Measurements from ENCODE around the gene BCL6B.
"Not testable (repeated sequence)": the region's sequence is repeated elsewhere in the genome, so short reads cannot be mapped to it uniquely, and the experiment has no call there.

BCL6B gene

DNA sequence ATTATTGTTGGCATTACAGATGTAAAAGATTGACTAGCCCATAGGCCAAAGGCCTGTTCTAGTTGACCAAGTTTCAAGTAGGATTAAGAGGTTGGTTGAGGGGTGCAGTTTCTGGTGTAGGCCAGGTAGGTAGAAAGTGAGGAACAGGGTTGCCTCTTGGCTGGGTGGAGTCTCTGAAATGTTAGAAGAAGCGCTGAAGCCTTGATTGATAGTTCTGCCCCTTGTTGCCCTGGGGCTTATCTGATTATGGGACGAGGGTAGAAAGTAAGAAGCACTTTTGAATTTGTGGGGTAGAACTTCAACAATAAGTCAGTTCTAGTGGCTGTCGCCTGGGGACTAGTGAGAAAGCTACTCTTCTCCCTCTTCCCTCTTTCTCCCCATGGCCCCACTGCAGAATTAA lies 6.2 kb downstream of the BCL6B start:
- DNase-seq (ENCODE audit: low read depth) = no peak

DNA sequence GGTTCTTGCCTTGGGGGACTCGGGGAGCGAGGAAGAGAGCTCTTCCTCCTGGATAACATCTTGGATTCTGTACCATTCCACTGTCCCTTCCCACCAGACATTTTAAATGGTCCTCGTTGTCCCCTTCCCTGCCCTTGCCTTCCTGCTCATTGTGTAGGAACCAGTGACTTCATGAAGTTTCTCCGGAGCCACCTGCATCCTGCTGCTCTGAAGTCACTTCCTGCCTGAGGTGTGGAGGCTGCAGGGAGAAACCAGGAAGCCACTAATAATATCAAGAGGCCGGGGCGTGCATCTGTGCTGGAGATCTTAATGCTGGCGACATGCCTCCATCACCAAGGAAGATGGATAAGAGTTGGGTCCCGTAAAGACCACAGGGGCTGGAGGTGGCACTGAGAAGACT lies 6.8 kb downstream of the BCL6B start:
- DNase-seq (ENCODE audit: low read depth) = no peak

DNA sequence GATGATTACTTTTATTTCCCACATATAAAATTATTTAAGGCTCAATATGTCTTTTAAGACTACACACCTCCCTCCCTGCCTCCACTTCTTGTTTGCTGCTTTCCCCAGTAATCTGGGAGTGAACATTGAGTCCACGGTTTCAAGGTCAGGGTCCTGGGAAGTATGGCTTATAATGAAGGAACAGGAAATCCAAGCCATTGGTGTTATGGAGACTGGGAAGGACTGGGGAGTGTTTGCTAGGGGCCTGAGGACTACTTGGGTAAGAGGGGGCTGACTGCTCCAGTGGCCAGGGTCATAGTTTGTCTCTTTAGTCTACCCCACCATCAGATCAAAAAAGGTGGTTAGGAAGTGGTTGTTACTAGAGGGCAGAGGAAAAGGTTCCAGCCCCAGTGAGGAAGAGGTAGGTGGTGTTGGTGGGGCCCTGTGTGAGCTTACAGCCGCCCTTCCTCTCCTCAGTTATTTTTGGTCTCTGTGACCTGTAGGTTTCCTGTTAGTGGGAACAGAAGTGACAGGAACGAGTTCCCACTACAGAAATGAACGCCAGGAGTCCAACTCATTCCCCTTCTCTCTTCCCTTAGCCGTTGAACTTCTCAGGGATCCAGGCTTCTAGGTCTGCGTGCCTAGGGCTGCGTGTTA lies 12.2 kb downstream of the BCL6B start:
- DNase-seq (ENCODE audit: low read depth) = no peak

DNA sequence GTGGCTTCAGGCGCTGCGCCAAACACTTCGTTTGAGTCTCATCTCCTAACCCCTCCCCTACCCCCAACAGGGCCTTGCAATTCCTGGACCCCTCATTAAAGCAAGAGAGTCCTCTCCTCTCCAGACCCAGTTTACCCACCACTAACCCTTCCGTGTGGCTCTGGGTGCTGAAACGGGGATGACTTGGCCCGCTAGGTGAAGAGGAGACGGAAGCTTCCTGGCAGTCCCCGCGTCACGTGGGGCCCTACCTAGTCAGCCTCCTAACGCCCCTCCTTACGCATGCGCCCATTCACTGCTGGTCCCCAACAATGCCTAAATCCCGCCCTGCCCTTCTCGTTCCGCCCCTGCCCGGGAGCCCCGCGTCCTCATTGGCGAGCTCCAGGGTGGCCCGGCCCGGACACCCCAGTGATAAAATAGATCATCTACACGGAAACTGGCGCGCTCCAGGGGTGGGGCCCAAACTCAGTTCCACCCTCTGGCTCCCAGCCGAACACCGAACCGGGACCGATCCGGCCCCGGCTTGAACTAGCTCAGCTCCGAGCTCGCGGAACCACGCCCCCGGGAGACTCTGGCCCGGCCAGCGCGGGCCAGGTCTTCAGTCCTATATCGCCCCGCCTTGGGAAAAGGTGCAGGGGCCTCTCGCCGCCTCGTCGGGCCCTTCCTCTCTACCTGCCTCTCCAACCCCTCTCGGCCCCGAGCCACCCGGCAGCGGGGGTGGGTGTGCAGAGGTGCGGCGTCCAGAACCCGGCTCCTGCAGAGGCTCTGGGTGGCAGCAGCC lies 12.9 kb downstream of the BCL6B start, which contains the start of gene SLC16A13:
Gene SLC16A13 (plus strand): TSS at position 425 of the 778 bp plus-strand sequence. CDS start 368 bp downstream, outside the sequence.
- DNase-seq (ENCODE audit: low read depth) = peak; percentile 96

DNA sequence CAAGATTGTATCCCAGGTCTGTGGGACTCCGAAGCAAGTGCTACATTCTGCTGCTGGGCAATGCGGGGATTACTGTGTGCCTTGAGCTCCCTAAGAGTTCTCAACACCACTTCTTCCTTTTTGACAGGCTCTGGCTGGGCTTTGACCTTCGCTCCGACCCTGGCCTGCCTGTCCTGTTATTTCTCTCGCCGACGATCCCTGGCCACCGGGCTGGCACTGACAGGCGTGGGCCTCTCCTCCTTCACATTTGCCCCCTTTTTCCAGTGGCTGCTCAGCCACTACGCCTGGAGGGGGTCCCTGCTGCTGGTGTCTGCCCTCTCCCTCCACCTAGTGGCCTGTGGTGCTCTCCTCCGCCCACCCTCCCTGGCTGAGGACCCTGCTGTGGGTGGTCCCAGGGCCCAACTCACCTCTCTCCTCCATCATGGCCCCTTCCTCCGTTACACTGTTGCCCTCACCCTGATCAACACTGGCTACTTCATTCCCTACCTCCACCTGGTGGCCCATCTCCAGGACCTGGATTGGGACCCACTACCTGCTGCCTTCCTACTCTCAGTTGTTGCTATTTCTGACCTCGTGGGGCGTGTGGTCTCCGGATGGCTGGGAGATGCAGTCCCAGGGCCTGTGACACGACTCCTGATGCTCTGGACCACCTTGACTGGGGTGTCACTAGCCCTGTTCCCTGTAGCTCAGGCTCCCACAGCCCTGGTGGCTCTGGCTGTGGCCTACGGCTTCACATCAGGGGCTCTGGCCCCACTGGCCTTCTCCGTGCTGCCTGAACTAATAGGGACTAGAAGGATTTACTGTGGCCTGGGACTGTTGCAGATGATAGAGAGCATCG lies 15.4 kb downstream of the BCL6B start:
- DNase-seq (ENCODE audit: low read depth) = no peak

DNA sequence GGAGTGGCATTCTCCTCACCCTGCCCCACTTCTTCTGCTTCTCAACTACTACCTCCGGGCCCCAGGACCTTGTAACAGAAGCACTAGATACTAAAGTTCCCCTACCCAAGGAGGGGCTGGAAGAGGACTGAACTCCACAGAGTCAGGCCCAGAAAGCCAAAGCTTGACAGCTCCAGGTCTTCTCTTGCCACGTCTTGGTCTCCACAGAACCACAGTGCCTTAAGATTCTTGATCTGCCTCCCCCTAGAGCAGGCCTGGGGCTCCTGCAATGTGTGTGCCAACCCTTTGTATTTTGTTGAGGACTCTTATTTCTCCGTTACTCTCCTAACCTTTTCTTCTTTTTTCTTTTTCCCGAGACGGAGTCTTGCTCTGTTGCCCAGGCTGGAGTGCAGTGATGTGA lies 17.0 kb downstream of the BCL6B start:
- no peak for DNase-seq (ENCODE audit: low read depth)

DNA sequence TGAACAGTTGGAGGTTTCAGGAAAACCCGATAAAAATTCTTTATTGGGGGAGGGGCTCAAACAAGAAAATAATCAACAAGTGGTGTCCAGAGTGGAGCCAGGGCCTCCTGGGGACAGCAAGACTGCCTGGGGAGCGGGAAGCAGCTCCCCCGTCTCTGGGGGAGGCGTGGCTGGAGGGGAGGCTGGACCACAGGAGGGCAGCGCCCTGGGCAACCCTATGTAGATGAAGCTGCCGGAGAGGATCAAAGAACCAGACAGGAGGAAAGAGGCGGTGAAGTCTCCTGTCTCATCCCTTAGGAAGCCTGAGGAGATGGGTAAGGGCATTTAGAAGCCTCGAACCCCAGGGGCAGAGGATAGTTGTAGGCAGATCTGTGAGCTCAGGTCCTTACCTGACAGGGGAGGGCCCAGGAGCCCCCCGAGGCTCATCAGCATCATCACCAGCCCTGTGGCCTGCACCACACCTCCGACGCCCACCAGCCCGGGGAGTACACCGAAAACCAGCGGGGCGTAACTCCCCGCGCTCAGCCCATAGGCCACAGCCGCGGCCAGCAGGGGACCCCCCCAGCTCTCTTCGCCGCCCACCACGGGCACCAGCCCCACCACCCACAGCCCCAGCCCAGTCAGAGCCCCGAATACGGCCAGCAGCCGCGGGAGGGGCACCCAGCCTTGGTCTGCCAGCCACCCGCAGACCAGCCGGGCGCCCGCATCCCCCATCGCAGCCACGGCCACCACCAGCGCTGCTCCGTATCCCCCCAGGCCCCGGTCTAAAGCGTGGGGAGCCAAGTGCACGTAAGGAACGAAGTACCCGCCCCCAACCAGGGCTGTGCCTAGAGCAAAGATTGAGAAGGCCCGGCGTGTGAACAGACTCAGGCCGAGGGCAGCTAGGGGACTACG lies 19.0 kb downstream of the BCL6B start:
- DNase-seq (ENCODE audit: low read depth) = no peak

DNA sequence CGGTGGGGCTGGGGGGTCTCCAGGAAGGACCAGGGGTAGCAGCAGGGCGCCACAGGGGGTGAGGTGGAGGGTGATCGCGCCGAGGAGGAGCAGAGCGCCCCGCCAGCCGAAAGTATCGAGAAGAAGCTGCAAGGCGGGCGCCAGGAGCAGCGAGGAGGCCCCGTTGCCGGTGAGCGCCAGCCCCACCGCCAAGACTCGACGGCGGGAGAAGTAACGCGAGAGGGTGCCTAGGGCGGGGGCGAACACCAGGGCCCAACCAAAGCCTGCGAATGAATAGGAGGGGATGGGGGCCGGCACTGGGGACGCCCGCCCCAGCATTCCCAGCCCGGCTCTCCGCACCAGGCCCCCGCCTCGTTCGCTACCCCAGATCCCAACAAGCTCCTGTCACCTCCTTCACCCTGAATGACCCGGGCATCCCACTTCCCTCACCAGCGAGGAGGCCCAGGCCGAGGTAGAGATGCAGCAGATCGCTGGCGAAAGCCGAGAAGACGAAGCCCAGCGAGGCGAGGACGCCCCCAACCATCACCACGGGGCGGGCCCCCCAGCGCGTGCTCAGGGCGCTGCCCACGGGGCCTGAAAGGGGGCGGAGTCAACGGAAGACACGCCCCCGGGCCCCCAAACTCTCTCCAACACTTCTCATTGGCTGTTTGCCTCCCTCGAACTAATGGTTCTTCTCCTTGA lies 19.8 kb downstream of the BCL6B start:
- no peak for DNase-seq (ENCODE audit: low read depth)

DNA sequence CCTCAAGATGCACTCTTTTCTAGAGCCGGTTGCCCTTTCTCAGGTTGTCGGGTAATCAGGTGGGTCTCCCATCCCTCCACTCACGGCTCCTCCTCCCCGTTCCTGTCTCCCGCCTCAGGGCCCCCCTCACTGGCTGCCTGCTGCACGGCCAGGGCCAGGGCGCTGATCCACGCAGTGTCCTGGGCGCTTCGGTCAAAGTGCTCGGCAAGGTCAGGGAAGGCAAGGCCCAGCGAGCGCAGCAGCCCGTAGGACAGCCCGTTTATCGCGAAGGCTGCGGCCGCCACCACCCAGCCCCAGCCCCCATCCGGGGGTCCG lies 20.3 kb downstream of the BCL6B start:
- no peak for DNase-seq (ENCODE audit: low read depth)

DNA sequence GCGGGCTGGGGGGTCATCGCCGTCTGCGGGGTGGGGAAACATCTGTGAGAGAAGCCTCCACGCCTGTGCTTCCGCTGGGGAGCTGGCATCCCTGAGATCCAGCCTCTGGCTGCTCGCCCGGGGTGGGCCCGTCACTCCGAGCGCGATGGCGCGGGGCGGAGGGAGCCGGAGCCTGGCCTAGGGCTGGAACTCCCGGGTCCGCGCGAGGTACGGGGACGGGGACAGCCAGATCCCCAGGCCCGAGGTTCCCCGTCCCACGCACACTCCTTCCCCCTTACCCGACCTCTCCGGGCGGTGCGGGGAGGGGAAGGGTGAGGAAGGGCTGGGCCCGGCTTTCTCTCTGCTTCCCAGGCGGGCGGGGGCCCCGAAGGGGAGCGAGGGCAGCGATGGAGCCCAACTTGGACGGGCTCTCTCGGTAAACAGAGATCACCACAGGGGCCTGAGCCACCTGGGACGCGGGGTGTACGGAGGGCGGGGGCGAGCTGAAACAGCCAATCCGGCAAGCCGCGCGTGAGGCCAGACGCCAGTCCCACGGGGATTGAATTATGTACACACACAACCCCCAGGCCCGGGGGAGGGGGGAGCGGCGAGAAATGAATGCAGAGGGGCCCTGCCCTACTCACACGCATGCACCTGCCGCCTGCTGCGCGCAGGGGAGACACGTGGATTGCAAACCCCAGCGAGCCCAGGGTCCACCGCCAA lies 20.8 kb downstream of the BCL6B start, which contains the start of gene SLC16A11:
Gene SLC16A11 (minus strand): TSS at position 596 of the 702 bp plus-strand sequence. CDS start 579 bp downstream, at position 17.
- DNase-seq (ENCODE audit: low read depth) = no peak

DNA sequence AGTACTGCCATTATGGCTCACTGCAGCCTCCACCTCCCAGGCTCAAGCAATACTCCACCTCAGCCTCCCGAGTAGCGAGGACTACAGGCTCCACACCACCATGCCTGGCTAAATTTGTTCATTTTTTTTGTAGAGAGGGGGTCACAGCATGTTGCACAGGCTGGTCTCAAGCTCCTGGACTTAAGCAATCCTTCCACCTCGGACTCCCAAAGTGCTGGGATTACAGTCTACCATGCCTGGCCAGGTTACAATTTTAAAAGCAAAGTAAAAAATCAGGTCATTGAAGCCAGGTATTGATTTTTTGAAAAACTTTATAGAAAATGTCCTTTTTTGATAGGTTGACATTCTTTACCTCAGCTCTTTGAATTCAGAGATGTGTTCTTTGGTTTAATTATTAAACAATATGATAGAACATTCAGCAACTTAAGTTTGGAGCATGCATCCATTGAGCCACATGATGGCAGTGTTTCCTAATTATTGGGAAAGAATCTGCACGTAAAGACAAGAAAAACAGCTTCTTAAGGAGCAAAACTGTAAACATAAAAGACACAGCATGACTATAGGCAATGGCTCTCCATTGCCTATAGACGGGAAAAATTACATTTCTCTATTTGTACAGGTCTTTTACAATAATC lies 22.8 kb downstream of the BCL6B start:
- no peak for DNase-seq (ENCODE audit: low read depth)

DNA sequence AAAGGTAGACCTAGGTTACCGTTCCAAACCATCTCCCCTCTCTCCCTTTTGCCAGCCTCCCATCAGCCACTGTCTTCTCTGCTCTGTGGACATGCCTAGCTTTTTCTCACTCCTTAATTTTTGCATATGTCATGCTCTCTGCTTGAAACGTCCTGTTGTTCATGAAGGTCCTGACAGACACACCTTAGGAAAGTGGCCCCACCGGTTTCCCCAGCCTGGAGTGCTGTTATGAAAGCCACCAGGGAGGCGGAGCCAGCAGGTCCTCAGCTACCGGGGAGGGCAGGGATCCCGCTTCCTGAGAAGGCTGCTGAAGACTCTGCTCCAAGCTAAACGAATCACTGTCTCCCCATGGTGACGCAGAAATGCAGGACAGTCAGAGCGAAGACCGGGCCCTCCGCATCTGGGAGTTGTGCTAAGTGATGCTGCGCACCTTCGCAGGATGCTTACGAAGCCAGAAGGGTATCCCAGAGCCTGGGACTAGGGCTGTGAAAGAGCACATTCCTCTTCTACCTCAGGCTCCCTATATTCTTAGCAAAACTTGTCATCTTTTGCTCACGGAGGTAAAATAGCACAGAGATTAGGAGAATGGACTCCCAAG lies 23.4 kb downstream of the BCL6B start:
- no peak for DNase-seq (ENCODE audit: low read depth)

DNA sequence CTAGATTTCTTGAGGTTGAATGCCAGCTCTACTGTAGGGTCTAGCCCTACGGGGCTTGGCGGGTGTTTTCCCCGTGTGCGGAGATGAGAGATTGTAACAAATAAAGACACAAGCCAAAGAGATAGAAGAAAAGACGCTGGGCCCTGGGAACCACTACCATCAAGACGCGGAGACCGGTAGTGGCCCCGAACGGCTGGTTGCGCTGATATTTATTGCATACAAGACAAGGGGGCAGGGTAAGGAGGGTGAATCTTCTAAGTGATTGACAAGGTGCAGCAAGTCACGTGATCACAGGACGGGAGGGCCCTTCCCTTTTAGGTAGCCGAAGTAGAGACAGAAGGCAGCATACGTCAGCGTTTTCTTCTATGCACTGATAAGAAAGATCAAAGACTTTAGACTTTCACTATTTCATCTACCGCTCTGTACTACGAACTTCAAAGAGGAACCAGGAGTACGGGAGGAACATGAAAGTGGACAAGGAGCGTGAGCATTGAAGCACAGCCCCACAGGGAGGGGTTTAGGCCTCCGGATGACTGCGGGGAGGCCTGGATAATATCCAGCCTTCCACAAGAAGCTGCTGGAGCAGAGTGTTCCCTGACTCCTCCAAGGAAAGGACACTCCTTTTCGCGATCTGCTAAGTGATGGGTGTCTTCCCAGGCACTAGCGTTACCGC lies 24.0 kb downstream of the BCL6B start:
- DNase-seq (ENCODE audit: low read depth) = not testable (repeated sequence)

DNA sequence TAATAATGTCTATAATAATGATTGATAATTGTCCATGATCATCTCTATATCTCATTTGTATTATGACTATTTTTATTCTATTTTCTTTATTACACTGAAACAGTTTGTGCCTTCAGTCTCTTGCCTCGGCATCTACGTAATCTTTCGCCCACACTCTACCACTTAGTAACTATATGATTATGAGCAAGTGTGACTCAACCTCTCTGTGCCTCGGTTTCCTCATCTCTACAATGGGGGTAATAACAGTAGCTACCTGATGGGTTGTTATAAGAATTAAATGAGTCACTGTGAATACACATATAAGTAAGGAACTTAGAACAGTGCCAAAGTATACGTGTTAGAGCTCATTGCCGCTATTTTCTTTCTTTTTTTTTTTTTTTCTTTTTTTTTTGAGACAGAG lies 24.7 kb downstream of the BCL6B start:
- no peak for DNase-seq (ENCODE audit: low read depth)

DNA sequence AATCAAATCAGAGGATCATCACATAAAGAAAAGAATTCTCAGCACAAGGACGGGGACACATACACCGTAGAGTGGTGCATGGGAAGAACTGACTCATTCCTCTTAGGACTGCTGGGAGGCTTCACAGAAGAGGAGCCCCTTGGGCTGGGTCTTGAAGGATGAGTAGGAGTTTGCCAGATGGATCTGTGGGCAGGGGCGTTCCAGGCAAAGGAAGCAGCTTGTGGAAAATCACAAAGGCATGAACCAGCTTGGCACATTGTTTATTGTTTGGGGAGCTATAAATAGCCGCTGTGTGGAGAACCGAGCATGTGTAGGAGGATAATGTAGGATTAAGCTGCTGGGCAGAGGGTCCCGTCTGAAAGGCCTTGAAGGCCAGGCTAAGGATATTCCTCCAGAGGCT lies 26.1 kb downstream of the BCL6B start:
- no peak for DNase-seq (ENCODE audit: low read depth)

DNA sequence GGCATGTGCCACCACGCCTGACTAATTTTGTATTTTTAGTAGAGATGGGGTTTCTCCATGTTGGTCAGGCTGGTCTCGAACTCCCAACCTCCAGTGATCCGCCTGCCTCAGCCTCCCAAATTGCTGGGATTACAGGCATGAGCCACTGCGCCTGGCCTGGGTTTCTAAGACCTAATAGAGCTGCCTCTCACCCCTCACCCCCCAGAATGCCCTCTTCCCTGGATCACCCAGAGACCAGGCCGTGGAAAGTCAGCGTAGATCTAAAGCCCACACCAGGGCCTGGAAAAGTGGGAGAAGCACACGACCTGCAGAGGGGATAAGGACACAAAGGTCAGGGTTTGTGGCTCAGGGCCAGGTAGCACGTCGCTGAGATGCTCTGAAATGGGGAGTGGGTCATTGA lies 27.7 kb downstream of the BCL6B start:
- DNase-seq (ENCODE audit: low read depth) = not testable (repeated sequence)

DNA sequence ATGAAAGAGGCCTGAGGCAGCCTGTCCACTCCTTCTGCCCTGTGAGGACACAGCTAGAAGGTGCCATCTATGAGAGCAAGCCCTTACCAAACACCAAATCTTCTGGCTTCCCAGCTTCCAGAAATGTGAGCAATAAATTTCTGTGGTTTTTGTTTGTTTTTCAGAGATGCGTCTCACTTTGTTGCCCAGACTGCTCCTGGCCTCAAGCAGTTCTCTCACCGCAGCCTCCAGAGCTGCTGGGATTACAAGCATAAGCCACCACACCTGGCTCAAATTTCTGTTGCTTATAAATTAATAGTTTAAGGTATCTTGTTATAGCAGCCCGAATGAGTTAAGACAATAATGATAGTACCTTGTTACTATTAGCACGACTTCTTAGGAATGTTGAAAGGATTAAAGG lies 33.5 kb downstream of the BCL6B start:
- no peak for DNase-seq (ENCODE audit: low read depth)

DNA sequence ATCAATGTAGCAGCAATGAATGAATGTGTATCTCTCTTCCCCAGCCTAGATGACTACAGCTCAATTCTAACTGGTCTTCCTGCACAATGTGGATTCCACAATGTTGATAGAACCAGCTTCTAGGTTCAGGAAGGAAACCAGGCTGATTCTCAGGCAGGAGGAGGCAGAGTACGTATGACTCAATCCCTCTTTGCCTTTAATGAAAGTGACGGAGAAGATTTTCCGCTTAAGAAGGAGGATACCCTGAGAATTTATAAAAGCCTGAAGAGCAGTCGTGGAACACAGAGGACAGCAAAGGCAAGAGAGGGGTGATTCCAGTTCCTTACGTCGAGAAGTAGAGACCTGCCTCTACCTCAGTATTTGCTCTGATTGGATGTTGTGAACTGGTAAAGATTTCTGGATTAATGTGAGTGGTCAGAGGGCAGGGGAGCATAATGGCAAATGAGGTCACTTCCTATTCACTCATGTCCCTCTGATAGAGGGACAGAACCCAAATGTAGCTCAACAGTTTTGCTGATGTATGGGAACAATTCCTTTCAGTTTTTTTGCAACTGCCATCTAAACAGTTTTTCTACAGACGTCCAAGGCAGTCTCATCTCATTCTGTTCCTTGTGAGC lies 36.1 kb downstream of the BCL6B start:
- DNase-seq (ENCODE audit: low read depth) = no peak
